HG03066 (cell line): ENCODE measurements around the gene C1orf159.
"Not testable (repeated sequence)": the region's sequence is repeated elsewhere in the genome, so short reads cannot be mapped to it uniquely, and the experiment has no call there.

ENCODE experiments used
- ATAC-seq: cut with Tn5 transposase; IDR thresholded peaks from one replicate; pipeline ENCODE4 v1.9.1; 2021; ENCODE audit warnings: low read depth; ENCODE audit not compliant: unreplicated experiment

Gene C1orf159

DNA sequence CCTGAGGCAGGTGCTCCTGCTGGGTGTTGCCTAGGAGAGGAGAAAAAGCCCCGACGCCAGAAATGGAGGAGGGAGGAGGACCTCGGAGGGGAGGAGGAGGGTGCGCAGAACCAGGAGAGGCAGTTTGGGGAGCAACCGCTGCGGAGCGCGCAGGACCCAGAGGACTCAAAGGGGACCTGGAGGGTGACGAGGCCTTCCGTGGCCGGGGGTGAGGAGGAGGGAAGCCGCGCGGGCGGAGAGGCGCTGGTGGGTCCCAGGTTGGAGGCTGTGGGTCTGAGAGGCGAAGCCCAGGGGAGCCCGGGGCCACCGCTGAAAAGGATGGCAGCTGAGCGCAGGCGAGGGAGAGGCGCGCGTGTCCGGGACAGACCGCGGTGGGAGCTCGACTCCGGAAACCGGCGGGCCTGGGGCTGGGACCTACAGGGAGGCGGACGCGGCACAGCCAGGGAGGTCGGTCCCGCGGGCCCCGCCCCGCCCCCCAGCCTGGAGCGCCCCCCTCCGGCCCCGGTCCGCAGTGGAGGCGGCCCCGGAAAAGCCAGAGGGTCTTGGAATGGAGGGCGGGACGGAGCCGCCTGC lies 56.9 kb downstream of the C1orf159 start:
- ATAC-seq = peak; percentile 44

DNA sequence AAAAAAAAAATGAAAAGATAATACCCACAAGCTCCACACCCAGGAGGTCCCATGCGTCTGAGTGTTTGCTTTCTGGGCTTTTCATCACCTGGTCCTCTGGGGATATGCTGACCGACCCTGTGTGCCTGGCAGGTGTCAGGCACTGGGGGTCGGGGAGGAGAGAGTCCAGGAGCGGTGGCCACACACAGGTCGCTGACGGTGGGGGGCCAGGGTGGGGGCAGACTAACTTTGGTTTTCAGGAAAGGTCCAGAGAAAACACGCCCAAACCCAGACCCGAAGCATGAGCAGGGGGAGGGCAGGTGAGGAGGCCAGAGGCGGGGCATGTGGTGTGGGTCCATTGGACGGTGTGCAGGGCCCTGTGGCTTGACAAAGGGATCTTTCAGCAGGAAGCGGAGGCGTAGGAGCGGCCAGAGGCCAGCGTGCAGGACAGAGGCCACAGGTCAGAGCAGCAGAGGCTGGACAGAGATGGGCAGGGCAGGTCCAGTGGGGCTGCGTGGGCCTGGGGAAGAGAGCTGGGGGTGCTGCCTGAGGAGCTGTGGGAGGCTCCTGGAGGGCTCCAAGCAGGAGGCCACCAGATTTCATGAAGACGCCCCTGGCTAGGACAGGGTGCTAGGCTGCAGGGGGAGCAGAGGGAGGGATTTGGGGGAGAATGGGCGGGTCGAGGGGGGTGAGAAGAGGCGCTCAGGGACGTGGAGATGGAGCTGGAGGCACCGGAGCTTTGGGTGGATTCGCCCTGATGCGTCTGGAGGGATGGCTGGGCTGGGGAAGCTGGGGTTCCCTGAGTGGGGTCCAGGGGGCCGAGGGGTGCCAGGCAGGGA lies 57.6 kb downstream of the C1orf159 start:
- no peak for ATAC-seq

DNA sequence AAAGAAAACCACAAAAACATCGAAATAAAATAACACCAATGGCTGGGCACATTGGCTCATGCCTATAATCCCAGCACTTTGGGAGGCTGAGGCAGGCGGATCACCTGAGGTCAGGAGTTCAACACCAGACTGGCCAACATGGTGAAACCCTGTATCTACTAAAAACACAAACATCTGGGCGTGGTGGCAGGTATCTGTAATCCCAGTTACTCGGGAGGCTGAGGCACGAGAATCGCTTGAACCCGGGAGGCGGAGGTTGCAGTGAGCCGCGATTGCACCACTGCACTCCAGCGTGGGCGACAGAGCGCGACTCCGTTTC lies 58.2 kb downstream of the C1orf159 start:
- not testable (repeated sequence) for ATAC-seq

DNA sequence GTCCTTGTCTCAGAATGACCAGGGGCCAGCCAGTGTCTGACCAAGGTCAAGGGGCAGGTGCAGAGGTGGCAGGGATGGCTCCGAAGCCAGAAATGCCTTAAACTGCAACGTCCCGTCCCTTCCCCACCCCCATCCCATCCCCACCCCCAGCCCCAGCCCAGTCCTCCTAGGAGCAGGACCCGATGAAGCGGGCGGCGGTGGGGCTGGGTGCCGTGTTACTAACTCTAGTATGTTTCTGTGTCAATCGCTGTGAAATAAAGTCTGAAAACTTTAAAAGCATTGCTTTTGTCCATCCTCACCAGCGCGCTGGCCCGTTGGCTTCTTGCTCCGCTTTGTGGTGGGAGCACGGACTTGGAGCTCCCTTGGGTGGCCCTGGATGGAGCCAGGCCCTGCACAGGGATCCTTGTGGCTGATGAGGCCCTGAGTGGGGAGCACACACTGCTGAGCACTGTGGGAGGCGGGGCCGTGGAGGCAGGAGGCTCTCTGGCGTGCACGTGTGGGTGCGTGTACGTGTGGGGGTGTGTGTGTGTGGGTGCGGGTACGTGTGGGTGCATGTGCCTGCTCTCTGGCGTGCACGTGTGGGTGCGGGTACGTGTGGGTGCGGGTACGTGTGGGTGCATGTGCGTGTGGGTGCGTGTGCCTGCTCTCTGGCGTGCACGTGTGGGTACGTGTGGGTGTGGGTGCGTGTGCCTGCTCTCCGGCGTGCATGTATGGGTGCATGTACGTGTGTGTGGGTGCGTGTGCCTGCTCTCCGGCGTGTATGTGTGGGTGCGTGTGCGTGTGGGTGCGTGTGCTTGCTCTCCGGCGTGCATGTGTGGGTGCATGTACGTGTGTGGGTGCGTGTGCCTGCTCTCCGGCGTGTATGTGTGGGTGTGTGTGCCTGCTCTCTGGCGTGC lies 59.8 kb downstream of the C1orf159 start:
- ATAC-seq = no peak

GRCh38 chr1:1054971-1055370 lies 60.9 kb downstream of the C1orf159 start:
- ATAC-seq = no peak

GRCh38 chr1:1054099-1054700 lies 61.7 kb downstream of the C1orf159 start:
- no peak for ATAC-seq

- ATAC-seq = no peak
Measured at GRCh38 chr1:1053682-1054081, 62.2 kb downstream of the C1orf159 start.

DNA sequence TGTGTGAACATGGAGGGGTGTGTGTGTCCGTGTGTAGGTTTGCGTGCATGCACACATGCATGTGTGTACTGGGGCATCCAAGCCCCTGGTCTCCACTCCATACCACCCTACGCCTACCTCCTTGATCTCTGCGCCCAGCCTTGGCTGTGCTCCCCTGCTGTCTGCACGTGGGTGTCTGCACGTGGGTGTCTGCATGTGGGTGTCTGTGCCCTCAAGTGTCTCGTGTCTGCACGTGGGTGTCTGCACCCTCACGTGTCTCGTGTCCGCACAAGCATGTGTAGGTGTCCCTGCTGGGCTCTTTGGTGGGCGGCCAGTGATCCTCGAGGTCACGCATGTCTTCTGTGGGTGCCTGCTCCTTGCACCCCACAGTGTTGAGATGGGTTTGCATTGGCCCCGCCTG lies 62.9 kb downstream of the C1orf159 start:
- ATAC-seq = no peak

DNA sequence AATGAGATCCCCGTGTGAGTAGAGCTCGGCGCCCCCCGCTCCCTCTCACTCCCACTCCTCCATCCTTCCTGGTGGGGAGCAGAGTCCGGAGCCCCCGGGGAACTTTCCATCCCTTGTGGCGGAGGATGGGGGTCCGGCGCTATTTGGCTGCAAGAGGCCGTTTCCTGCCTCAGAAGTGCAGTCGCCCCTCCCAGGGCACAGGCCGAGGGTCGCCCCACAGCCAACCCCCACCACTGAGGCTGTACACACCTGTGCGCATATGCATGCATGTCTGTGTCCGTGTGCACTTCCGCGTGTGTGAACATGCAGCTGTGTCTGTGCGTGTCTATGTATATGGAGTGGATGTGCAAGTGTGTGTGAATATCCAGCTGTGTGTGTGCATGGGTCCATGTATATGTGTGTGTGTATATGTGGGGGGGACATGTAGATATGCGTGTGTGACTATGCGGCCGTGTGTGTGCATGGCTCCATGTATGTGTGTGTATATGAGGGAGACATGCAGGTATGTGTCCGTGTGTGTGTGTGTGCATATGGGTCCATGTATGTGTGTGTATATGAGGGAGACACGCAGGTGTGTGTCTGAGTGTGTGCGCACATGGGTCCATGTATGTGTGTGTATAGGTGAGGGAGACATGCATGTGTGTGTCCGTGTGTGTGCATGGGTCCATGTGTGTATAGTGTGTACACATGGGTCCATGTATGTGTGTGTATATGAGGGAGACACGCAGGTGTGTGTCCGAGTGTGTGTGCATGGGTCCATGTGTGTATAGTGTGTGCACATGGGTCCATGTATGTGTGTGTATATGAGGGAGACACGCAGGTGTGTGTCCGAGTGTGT lies 63.7 kb downstream of the C1orf159 start:
- no peak for ATAC-seq

DNA sequence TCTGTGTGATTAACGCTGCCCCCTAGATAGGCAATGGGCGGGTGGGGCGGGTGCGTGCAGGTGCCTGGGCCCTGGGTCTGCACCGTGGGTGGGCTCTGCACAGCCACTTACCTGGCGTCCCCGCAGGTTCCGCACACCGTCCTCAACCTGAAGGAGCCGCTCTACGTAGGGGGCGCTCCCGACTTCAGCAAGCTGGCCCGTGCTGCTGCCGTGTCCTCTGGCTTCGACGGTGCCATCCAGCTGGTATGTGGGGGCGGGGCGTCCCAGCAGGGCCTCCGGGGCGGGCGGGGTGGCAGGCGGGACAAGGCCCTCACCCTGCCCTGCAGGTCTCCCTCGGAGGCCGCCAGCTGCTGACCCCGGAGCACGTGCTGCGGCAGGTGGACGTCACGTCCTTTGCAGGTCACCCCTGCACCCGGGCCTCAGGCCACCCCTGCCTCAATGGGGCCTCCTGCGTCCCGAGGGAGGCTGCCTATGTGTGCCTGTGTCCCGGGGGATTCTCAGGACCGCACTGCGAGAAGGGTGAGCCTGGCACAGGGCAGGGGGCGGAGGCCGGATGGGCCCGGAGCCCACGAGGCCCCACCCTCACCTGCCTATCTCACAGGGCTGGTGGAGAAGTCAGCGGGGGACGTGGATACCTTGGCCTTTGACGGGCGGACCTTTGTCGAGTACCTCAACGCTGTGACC lies 64.6 kb downstream of the C1orf159 start:
- ATAC-seq = no peak

GRCh38 chr1:1050577-1051052 lies 65.3 kb downstream of the C1orf159 start:
- no peak for ATAC-seq

GRCh38 chr1:1049318-1050165 lies 66.3 kb downstream of the C1orf159 start:
- ATAC-seq = no peak

- ATAC-seq = no peak
Measured at GRCh38 chr1:1048765-1049164, 67.1 kb downstream of the C1orf159 start.

DNA sequence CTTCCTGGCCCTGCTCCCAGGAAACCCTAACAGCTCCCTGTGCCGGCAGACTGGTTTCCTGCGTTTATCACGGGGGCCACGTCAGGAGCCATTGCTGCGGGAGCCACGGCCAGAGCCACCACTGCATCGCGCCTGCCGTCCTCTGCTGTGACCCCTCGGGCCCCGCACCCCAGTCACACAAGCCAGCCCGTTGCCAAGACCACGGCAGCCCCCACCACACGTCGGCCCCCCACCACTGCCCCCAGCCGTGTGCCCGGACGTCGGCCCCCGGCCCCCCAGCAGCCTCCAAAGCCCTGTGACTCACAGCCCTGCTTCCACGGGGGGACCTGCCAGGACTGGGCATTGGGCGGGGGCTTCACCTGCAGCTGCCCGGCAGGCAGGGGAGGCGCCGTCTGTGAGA lies 67.9 kb downstream of the C1orf159 start:
- ATAC-seq = no peak

GRCh38 chr1:1047407-1047806 lies 68.5 kb downstream of the C1orf159 start:
- no peak for ATAC-seq

- ATAC-seq = no peak
Measured at GRCh38 chr1:1046767-1047166, 69.1 kb downstream of the C1orf159 start.

DNA sequence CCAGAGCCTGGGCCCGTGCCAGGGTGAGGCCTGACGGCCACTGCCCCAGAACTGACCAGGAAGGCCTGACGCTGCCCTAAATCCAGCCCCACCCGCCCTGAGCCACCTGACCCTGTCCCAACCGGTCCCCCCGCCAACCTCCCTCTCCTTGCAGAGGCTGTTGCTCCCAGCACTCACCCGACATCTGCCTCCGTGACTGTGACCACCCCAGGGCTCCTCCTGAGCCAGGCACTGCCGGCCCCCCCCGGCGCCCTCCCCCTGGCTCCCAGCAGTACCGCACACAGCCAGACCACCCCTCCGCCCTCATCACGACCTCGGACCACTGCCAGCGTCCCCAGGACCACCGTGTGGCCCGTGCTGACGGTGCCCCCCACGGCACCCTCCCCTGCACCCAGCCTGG lies 69.6 kb downstream of the C1orf159 start:
- ATAC-seq = no peak

- no peak for ATAC-seq
Measured at GRCh38 chr1:1045129-1045528, 70.8 kb downstream of the C1orf159 start.
